Endothelial cell of umbilical vein (primary cell): ENCODE measurements around the gene UBE2E1. TPM values are rescaled to one million over a fixed set of nuclear protein-coding genes. Genes with fewer than 3 reads are reported as not detected.

Experiments
- BruUV-seq: library from RNA; stranded (reverse); fragments of 400-500 nt; replicated peaks from 2 replicates; lab custom pipeline; 2021; lab: Mats Ljungman, UMichigan
- CTCF ChIA-PET: fragments of 300-600, 350-600 bp; sonication (Branson Sonifier 250); formaldehyde crosslinking; loops from one replicate; lab custom pipeline; 2021; ENCODE audit warnings: antibody characterized with exemption, inconsistent platforms; lab: Charles Lee
- POLR2A ChIA-PET: fragments of 300-600, 350-600 bp; sonication (Branson Sonifier 250); formaldehyde crosslinking; loops from one replicate; lab custom pipeline; 2021; ENCODE audit warnings: antibody characterized with exemption, inconsistent platforms; lab: Charles Lee
- DNase-seq: peaks from one replicate; pipeline ENCODE4 v3.0.0-alpha.2; 2011; ENCODE audit warnings: low read depth, low spot score
- FAIRE-seq: peaks from 2 replicates; lab custom pipeline; 2011; peaks lifted over from hg19 to GRCh38; lab: Jason Lieb, UNC
- H2AFZ ChIP-seq: 2 replicates; pipeline ENCODE4 v1.6.0; 2012; ENCODE audit warnings: low read depth, low read length, control low read depth, inconsistent platforms
- H3K27ac ChIP-seq: 2 replicates; pipeline ENCODE4 v1.5.1; 2011; ENCODE audit warnings: low read depth, mild to moderate bottlenecking, control low read depth, low read length, moderate library complexity; ENCODE audit not compliant: insufficient read depth
- H3K27me3 ChIP-seq, 2 experiments: 2 replicates each; pipeline versions ENCODE4 v1.6.0 to v1.6.1; 2011; ENCODE audit warnings: low read length in 2 of 2, mixed read lengths in 1 of 2; ENCODE audit not compliant: control insufficient read depth in 2 of 2, insufficient read depth in 2 of 2
- H3K36me3 ChIP-seq, 2 experiments: 2 replicates in 1 of 2; 3 replicates in 1 of 2; pipeline ENCODE4 v1.5.1; 2011; ENCODE audit warnings: low read length in 2 of 2, mild to moderate bottlenecking in 1 of 2, moderate library complexity in 1 of 2; ENCODE audit not compliant: control insufficient read depth in 2 of 2, insufficient read depth in 2 of 2; ENCODE audit errors: extremely low read depth in 1 of 2
- H3K4me1 ChIP-seq: 3 replicates; pipeline ENCODE4 v1.5.1; 2011; ENCODE audit warnings: mild to moderate bottlenecking, low read length; ENCODE audit not compliant: control insufficient read depth, insufficient read depth; ENCODE audit errors: extremely low read depth
- H3K4me2 ChIP-seq: 2 replicates; pipeline ENCODE4 v1.6.1; 2011; ENCODE audit warnings: low read length, control low read depth, mixed read lengths; ENCODE audit not compliant: insufficient read depth
- H3K4me3 ChIP-seq, 3 experiments: fragments of 200-600 bp in 1 of 3; sonication (generic), shearing (Covaris generic) in 1 of 3; replicated peaks in 1 of 3; 2 replicates each; pipeline ENCODE4 v1.5.1; 2011 to 2016; ENCODE audit warnings: control low read depth in 3 of 3, low read length in 3 of 3, mild to moderate bottlenecking in 2 of 3, inconsistent platforms in 1 of 3, low read depth in 1 of 3, moderate library complexity in 1 of 3; ENCODE audit not compliant: insufficient read depth in 1 of 3
- H3K79me2 ChIP-seq: 2 replicates; pipeline ENCODE4 v1.6.0; 2012; ENCODE audit warnings: low read length, inconsistent platforms; ENCODE audit not compliant: control insufficient read depth, insufficient read depth
- H3K9ac ChIP-seq: replicated peaks from 2 replicates; pipeline ENCODE3; 2011; ENCODE audit warnings: low read length, control low read depth; ENCODE audit not compliant: insufficient read depth; ENCODE audit errors: extremely low read depth
- H3K9me1 ChIP-seq: replicated peaks from 3 replicates; pipeline ENCODE4 v1.6.0; 2011; ENCODE audit warnings: mild to moderate bottlenecking, low read length; ENCODE audit not compliant: control insufficient read depth, insufficient read depth; ENCODE audit errors: extremely low read depth
- H3K9me3 ChIP-seq: replicated peaks from 2 replicates; pipeline ENCODE4 v1.5.1; 2012; ENCODE audit warnings: low read length, inconsistent platforms; ENCODE audit not compliant: control insufficient read depth, insufficient read depth
- H4K20me1 ChIP-seq: replicated peaks from 2 replicates; pipeline ENCODE3; 2011; ENCODE audit warnings: mild to moderate bottlenecking, low read length; ENCODE audit not compliant: control insufficient read depth, insufficient read depth; ENCODE audit errors: extremely low read depth
- EZH2 ChIP-seq: IDR thresholded peaks from 2 replicates; pipeline ENCODE4 v1.6.1; 2012; ENCODE audit warnings: borderline replicate concordance, low read depth, mild to moderate bottlenecking, moderate library complexity, low read length, inconsistent platforms; ENCODE audit not compliant: severe bottlenecking
- FOS ChIP-seq: IDR thresholded peaks from 2 replicates; pipeline ENCODE4 v1.6.1; 2011; ENCODE audit warnings: mild to moderate bottlenecking, low read length, moderate library complexity, borderline replicate concordance; ENCODE audit not compliant: insufficient read depth
- GATA2 ChIP-seq: IDR thresholded peaks from 2 replicates; pipeline ENCODE4 v1.7.0; 2011; ENCODE audit warnings: low read depth, mild to moderate bottlenecking, moderate library complexity, mixed read lengths, low read length; ENCODE audit not compliant: insufficient read length, insufficient read depth
- JUN ChIP-seq: IDR thresholded peaks from 2 replicates; pipeline ENCODE4 v1.6.1; 2011; ENCODE audit warnings: borderline replicate concordance, low read depth; ENCODE audit not compliant: insufficient read length, insufficient read depth
- MYC ChIP-seq: IDR thresholded peaks from one replicate; pipeline ENCODE4 v1.6.1; 2011; ENCODE audit warnings: mild to moderate bottlenecking, low read depth, low read length
- POLR2A ChIP-seq: IDR thresholded peaks from 2 replicates; pipeline ENCODE4 v1.6.1; 2012; ENCODE audit warnings: low read depth, mild to moderate bottlenecking, control low read depth, low read length
- POLR2AphosphoS5 ChIP-seq: IDR thresholded peaks from 2 replicates; pipeline ENCODE4 v1.6.1; 2012; ENCODE audit warnings: low read depth, mild to moderate bottlenecking, control low read depth, low read length, moderate library complexity; ENCODE audit not compliant: insufficient read depth
- dilution Hi-C: fragments of 300-500 bp; cut with MboI; formaldehyde crosslinking; loops from one replicate; pipeline ENCODE4 v1.15.0; 2019; ENCODE audit warnings: low sequenced_read_pairs; ENCODE audit not compliant: extremely low pct_ligation_motif_present
- intact Hi-C: fragments of 100-400 bp; cut with micrococcal nuclease; formaldehyde crosslinking; loops from one replicate; pipeline ENCODE4 v1.10.0; 2022
- polyA plus RNA-seq, 4 experiments: library from polyadenylated mRNA; depleted of rRNA in 3 of 4; stranded (reverse) in 3 of 4; unstranded in 1 of 4; fragments of >200 nt; gene quantifications; 2 replicates each; pipeline versions ENCODE4 v1.2.1 to v1.2.3, GENCODE V29; 2011 to 2012; ENCODE audit warnings: missing spikeins in 1 of 4
- total RNA-seq: library from RNA; stranded (reverse); gene quantifications from 2 replicates; pipeline ENCODE4 v1.2.3, GENCODE V29; 2021
- TF ChIP-seq, protein P1 (sequence below), 2 donors: IDR thresholded peaks; 1 replicate in 1 of 2; 2 replicates in 1 of 2; pipeline ENCODE4 v1.5.1; 2011; ENCODE audit warnings: low read length in 2 of 2, mild to moderate bottlenecking in 2 of 2, moderate library complexity in 2 of 2, control low read depth in 1 of 2, inconsistent platforms in 1 of 2, low read depth in 1 of 2; ENCODE audit not compliant: insufficient read depth in 1 of 2; ENCODE audit errors: extremely low read depth in 1 of 2
- TF ChIP-seq, protein P2 (sequence below): IDR thresholded peaks from 2 replicates; pipeline ENCODE4 v1.6.1; 2011; ENCODE audit not compliant: insufficient read depth, insufficient read length

UBE2E1 gene
- total and polyA plus RNA-seq, 2 donors (not counting 3 experiments of a cell fraction or from before 2014, with no cell fraction given), result 72.7 to 114 TPM

DNA sequence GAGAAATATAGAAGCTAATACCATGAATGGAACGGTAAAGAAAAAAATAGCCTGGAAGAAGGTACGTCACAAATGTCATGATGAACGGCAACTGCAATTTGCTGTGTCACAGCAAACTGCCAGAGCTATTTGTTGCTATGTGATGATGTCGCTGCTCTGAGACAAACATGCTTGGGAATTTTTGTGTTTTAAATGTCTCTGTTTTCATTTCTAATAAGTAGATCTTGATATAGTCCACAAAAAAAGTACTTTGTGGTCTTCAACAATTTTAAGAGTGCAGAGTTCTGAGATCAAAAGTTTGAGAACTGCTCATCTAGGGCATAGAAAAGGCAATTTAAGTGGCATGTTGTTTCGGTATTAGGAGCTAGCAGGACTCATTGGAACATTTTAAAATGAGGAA, 135.0 kb downstream of the UBE2E1 start:
- no TSS peak for BruUV-seq
- no peak overlapping the region for H2AFZ ChIP-seq
- POLR2A ChIA-PET, result no interaction called here
- no peaks in the 10 kb centered on the region for H4K20me1 ChIP-seq
- H3K4me3 ChIP-seq, result no peak overlapping the region
- H3K27me3 ChIP-seq, result peaks cover 3 to 10% of the 10 kb centered on the region in 2 experiments
- dilution Hi-C loops, result no loop called here
- H3K4me2 ChIP-seq, result no peak overlapping the region
- H3K9me1 ChIP-seq, result no peaks in the 10 kb centered on the region
- no peak overlapping the region for H3K27ac ChIP-seq
- H3K79me2 ChIP-seq, result no peaks in the 10 kb centered on the region
- H3K9me3 ChIP-seq, result no peaks in the 10 kb centered on the region
- DNase-seq, result no peak
- FAIRE-seq, result no peak
- TF ChIP-seq, protein P1, sequence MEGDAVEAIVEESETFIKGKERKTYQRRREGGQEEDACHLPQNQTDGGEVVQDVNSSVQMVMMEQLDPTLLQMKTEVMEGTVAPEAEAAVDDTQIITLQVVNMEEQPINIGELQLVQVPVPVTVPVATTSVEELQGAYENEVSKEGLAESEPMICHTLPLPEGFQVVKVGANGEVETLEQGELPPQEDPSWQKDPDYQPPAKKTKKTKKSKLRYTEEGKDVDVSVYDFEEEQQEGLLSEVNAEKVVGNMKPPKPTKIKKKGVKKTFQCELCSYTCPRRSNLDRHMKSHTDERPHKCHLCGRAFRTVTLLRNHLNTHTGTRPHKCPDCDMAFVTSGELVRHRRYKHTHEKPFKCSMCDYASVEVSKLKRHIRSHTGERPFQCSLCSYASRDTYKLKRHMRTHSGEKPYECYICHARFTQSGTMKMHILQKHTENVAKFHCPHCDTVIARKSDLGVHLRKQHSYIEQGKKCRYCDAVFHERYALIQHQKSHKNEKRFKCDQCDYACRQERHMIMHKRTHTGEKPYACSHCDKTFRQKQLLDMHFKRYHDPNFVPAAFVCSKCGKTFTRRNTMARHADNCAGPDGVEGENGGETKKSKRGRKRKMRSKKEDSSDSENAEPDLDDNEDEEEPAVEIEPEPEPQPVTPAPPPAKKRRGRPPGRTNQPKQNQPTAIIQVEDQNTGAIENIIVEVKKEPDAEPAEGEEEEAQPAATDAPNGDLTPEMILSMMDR (IDR thresholded peaks at IDR 0.05; ENCODE audit: extremely low read depth in 1 of 2, insufficient read depth in 1 of 2, low read depth in 1 of 2, low read length in 2 of 2), result no peak
- TF ChIP-seq, protein P2, sequence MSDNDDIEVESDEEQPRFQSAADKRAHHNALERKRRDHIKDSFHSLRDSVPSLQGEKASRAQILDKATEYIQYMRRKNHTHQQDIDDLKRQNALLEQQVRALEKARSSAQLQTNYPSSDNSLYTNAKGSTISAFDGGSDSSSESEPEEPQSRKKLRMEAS, result no peak
- TF ChIP-seq POLR2A, result no peak
- TF ChIP-seq FOS, result no peak
- TF ChIP-seq MYC, result no peak
- TF ChIP-seq GATA2, result no peak
- TF ChIP-seq JUN, result no peak
- no peak for TF ChIP-seq EZH2
- TF ChIP-seq POLR2AphosphoS5, result no peak
- H3K4me1 ChIP-seq, result no peaks in the 10 kb centered on the region
- intact Hi-C loops, result no loop called here
- H3K9ac ChIP-seq, result no peak overlapping the region
- no peaks in the 10 kb centered on the region for H3K36me3 ChIP-seq
- CTCF ChIA-PET, result interaction anchor here (2.3 kb wide), 1 partner anchor 17 kb away, joined by 5 read pairs; no protein-coding TSS in a partner anchor

Other genes with a start within 250 kb of the UBE2E1 start
- 2.8 and 2.9 TPM in 2 replicates for gene NKIRAS1, start 111.0 kb downstream of the UBE2E1 start, total RNA-seq
- 1.5 and 2.2 TPM in 2 replicates for gene NKIRAS1, start 111.0 kb downstream of the UBE2E1 start, polyA plus RNA-seq
- gene RPL15, start 111.2 kb downstream of the UBE2E1 start, total RNA-seq, result 1,872 and 1,901 TPM in 2 replicates
- 5,377 and 5,777 TPM in 2 replicates for gene RPL15, start 111.2 kb downstream of the UBE2E1 start, polyA plus RNA-seq
- 14.6 and 15.7 TPM in 2 replicates for gene NR1D2, start 139.3 kb downstream of the UBE2E1 start, total RNA-seq
- 3.7 and 4.3 TPM in 2 replicates for gene NR1D2, start 139.3 kb downstream of the UBE2E1 start, polyA plus RNA-seq